Esophagus squamous epithelium (tissue), 4 donors: ENCODE measurements around the gene MUSK.

ENCODE experiments used
- POLR2A ChIP-seq, 4 donors: fragments of 450-650 bp; IDR thresholded peaks; one replicate each; pipeline ENCODE4 v1.6.1; 2017; ENCODE audit warnings: antibody characterized with exemption in 4 of 4, mild to moderate bottlenecking in 4 of 4, moderate library complexity in 3 of 4
- TF ChIP-seq, protein P1 (sequence below), 6 experiments: fragments of 450-650 bp in 4 of 6; fragments of 200-600 bp in 2 of 6; sonication (generic) in 2 of 6; IDR thresholded peaks; one replicate each; pipeline ENCODE4 v1.5.1; 2016 to 2019; ENCODE audit warnings: antibody characterized with exemption in 6 of 6, mild to moderate bottlenecking in 4 of 6, moderate library complexity in 4 of 6

DNA sequence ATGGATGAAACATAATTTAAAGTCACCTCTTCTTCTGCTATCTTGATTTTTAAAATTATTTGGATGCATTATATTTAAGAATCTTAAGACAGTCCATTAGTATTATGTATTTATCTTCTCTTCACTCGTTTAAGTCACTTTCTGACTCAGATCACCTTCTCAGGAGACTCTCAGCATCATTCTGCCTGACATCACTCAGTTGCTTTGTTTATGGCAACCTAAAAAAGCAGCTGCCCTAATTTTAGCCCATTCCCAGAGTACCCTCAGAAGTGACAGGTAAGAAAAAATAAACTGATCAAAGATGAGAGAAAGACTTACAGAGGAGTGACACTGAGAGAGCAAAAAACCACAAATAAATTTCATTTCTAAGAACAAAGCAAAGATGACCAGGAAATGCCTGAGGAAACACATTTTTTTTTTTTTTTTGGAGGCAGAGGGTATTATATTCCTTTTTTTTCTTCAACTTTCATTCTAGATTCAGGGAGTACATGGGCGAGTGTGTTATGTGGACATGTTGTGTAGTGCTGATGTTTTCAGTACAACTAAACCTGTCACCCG is 140.5 kb downstream of the MUSK start:
- TF ChIP-seq, protein P1, sequence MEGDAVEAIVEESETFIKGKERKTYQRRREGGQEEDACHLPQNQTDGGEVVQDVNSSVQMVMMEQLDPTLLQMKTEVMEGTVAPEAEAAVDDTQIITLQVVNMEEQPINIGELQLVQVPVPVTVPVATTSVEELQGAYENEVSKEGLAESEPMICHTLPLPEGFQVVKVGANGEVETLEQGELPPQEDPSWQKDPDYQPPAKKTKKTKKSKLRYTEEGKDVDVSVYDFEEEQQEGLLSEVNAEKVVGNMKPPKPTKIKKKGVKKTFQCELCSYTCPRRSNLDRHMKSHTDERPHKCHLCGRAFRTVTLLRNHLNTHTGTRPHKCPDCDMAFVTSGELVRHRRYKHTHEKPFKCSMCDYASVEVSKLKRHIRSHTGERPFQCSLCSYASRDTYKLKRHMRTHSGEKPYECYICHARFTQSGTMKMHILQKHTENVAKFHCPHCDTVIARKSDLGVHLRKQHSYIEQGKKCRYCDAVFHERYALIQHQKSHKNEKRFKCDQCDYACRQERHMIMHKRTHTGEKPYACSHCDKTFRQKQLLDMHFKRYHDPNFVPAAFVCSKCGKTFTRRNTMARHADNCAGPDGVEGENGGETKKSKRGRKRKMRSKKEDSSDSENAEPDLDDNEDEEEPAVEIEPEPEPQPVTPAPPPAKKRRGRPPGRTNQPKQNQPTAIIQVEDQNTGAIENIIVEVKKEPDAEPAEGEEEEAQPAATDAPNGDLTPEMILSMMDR (IDR thresholded peaks at IDR 0.05): no peak
- no peak for TF ChIP-seq POLR2A (IDR thresholded peaks at IDR 0.05)
